K562 (cell line): ENCODE measurements around the gene ZSWIM9. TPM values are rescaled to one million over a fixed set of nuclear protein-coding genes. Genes with fewer than 3 reads are reported as not detected.
A peak's percentile ranks its signal among the peaks of the same experiment; 100 is the strongest.

ENCODE experiments used
- GTF2A2 ChIP-seq: IDR thresholded peaks from 2 replicates; pipeline ENCODE4 v1.6.1; 2016; ENCODE audit warnings: mild to moderate bottlenecking, missing genetic modification characterization, missing compliant biosample characterization
- JUND ChIP-seq, 2 experiments: IDR thresholded peaks; 2 replicates in 1 of 2; 3 replicates in 1 of 2; pipeline ENCODE4 v1.6.1; 2011; ENCODE audit warnings: borderline replicate concordance in 2 of 2, low read depth in 2 of 2, low read length in 2 of 2, improper control_type of control experiment in 1 of 2, missing biosample characterization in 1 of 2, missing genetic modification characterization in 1 of 2, missing genetic modification reagents in 1 of 2
- KLF16 ChIP-seq: IDR thresholded peaks from 2 replicates; pipeline ENCODE4 v1.6.1; 2016; ENCODE audit warnings: antibody characterized with exemption
- MAFG ChIP-seq: fragments of 450-650 bp; conservative IDR thresholded peaks from 2 replicates; pipeline ENCODE4 v1.6.1; 2016; ENCODE audit warnings: missing genetic modification characterization, missing compliant biosample characterization
- TBL1XR1 ChIP-seq, 2 experiments: IDR thresholded peaks; 2 replicates each; pipeline ENCODE4 v1.6.1; 2012; ENCODE audit warnings: improper control_type of control experiment in 2 of 2, low read length in 2 of 2, mild to moderate bottlenecking in 1 of 2
- ZNF12 ChIP-seq: sonication (generic); formaldehyde crosslinking; IDR thresholded peaks from 2 replicates; pipeline ENCODE4 v1.4.0; 2020; ENCODE audit warnings: mild to moderate bottlenecking, missing genetic modification reagents
- polyA plus RNA-seq, 8 experiments: library from polyadenylated mRNA; depleted of rRNA in 4 of 8; stranded (reverse) in 5 of 8; unstranded in 3 of 8; fragments of >200 nt; fragmentation: Nextera tagmentation in 2 of 8; fragmentation: Illumina TruSeq in 1 of 8; extraction: Ambion mirVana in 2 of 8; extraction: Trizol in 1 of 8; gene quantifications; 2 replicates each; pipeline versions ENCODE4 v1.2.1 to v1.2.3, GENCODE V29; 2011 to 2014; ENCODE audit warnings: inconsistent platforms in 1 of 8, missing spikeins in 1 of 8
- total RNA-seq, 7 experiments: library from RNA; depleted of rRNA in 6 of 7; stranded (reverse); fragments of >200 nt in 6 of 7; fragmentation: Illumina TruSeq in 2 of 7; extraction: Trizol in 2 of 7; gene quantifications; 2 replicates each; pipeline versions ENCODE4 v1.2.1 to v1.2.3, GENCODE V29; 2011 to 2021; ENCODE audit warnings: low replicate concordance in 1 of 7
- TF ChIP-seq, protein P1 (sequence below), 2 experiments: fragments of 450-650 bp; formaldehyde crosslinking in 1 of 2; IDR thresholded peaks; 2 replicates each; pipeline versions ENCODE4 v1.4.0 to v1.6.1; 2014 to 2020; ENCODE audit warnings: mild to moderate bottlenecking in 2 of 2, borderline replicate concordance in 1 of 2, low read depth in 1 of 2
- TF ChIP-seq, protein P2 (sequence below): fragments of 450-650 bp; IDR thresholded peaks from 2 replicates; pipeline ENCODE4 v1.6.1; 2016

The ZSWIM9 gene
- total and polyA plus RNA-seq, 9 of the 15 experiments (the other 6 are each of a cell fraction or from before 2014, with no cell fraction given), result 0.04 to 1.4 (median 0.34) TPM; not detected in 1

DNA sequence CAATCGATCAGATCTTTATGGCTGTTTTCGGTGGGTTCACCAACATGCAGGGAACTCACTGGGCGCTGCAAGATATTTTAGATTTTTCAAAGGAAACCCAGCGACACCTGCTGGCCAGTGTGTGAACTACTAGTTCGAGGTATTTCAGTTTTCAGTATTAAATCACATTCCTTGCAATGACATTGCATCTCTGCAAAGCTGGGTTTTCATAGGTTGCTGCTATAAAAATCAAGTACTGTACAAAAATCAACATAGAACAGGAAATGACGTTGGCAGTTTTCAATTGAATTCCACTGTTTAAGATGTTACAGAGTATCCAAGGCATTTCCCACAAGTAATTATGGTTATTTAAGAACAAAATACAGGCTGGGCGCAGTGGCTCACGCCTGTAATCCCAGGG is 17.9 kb upstream of the ZSWIM9 start (continued):
- TF ChIP-seq, protein P1, sequence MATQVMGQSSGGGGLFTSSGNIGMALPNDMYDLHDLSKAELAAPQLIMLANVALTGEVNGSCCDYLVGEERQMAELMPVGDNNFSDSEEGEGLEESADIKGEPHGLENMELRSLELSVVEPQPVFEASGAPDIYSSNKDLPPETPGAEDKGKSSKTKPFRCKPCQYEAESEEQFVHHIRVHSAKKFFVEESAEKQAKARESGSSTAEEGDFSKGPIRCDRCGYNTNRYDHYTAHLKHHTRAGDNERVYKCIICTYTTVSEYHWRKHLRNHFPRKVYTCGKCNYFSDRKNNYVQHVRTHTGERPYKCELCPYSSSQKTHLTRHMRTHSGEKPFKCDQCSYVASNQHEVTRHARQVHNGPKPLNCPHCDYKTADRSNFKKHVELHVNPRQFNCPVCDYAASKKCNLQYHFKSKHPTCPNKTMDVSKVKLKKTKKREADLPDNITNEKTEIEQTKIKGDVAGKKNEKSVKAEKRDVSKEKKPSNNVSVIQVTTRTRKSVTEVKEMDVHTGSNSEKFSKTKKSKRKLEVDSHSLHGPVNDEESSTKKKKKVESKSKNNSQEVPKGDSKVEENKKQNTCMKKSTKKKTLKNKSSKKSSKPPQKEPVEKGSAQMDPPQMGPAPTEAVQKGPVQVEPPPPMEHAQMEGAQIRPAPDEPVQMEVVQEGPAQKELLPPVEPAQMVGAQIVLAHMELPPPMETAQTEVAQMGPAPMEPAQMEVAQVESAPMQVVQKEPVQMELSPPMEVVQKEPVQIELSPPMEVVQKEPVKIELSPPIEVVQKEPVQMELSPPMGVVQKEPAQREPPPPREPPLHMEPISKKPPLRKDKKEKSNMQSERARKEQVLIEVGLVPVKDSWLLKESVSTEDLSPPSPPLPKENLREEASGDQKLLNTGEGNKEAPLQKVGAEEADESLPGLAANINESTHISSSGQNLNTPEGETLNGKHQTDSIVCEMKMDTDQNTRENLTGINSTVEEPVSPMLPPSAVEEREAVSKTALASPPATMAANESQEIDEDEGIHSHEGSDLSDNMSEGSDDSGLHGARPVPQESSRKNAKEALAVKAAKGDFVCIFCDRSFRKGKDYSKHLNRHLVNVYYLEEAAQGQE (IDR thresholded peaks at IDR 0.05; ENCODE audit: borderline replicate concordance), result peak; percentile 76
- TF ChIP-seq, protein P1 (CRISPR knock-in tag; IDR thresholded peaks at IDR 0.05; ENCODE audit: low read depth), result no peak
- TF ChIP-seq GTF2A2 (tag) (0 out of 2 replicates have a peak, but pooled peaks have one; percentile 29), ZNF12 (CRISPR knock-in tag) (no peak), TBL1XR1 (IDR thresholded peaks at IDR 0.05; ENCODE audit: low read length in 2 of 2) (0 out of 4 replicates have a peak, but pooled peaks of 1 of the 2 experiments have one; percentile 30), JUND (IDR thresholded peaks at IDR 0.05; ENCODE audit: borderline replicate concordance, low read depth, low read length) (peak; percentile 11; the same call in 1 of the 2 replicates), JUND (tag; IDR thresholded peaks at IDR 0.05; ENCODE audit: borderline replicate concordance, low read depth, low read length) (no peak), KLF16 (peak; percentile 45; the same call in 1 of the 2 replicates), MAFG (tag) (peak; percentile 69)
- TF ChIP-seq, protein P2, sequence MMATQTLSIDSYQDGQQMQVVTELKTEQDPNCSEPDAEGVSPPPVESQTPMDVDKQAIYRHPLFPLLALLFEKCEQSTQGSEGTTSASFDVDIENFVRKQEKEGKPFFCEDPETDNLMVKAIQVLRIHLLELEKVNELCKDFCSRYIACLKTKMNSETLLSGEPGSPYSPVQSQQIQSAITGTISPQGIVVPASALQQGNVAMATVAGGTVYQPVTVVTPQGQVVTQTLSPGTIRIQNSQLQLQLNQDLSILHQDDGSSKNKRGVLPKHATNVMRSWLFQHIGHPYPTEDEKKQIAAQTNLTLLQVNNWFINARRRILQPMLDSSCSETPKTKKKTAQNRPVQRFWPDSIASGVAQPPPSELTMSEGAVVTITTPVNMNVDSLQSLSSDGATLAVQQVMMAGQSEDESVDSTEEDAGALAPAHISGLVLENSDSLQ, result no peak
